IPS-NIHi7 (cell line): ENCODE results near the gene CDC42BPB.

ENCODE experiments used
- DNase-seq: peaks from one replicate; pipeline ENCODE4 v3.0.0; 2012; ENCODE audit warnings: mixed read lengths; ENCODE audit errors: extremely low spot score

CDC42BPB gene

DNA sequence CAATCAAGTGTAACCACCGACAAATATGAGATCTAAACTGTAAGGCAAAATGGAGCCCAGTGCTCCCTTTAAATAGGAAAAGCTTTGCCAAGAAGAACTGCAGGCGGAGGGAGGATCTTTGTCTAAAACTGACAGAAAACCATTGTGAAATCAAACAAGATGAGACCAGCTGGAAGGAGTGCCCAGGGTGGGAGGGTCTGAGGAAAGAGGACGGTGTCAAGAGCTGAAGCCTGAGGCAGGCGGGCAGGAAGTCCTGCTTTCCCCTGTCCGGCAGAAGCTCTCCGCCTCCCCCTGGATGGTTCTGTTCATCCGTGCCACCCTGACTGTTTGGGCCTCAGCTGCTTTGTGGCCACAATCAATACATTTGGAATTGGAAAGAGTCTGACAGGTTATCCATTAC, 37.5 kb downstream of the CDC42BPB start:
- DNase-seq: no peak

DNA sequence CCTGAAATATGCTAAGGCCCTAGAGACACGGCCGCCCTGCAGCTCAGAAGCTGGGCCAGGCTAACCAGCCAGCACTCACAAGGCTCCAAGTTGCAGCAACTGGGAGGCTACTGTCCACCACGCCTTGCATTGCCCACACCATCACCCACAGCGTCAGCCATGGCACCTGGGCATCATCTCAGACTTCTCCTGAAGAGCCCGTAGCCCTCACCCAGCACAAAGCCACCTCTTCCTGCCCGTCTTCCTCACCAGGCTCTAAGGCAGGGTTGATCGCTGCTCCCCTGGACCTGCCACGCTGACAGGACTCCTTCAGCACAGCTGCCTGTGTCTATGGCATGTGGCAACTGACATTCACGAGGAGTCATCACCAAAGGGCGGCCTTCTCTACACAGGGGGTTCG, 38.1 kb downstream of the CDC42BPB start:
- DNase-seq: no peak

DNA sequence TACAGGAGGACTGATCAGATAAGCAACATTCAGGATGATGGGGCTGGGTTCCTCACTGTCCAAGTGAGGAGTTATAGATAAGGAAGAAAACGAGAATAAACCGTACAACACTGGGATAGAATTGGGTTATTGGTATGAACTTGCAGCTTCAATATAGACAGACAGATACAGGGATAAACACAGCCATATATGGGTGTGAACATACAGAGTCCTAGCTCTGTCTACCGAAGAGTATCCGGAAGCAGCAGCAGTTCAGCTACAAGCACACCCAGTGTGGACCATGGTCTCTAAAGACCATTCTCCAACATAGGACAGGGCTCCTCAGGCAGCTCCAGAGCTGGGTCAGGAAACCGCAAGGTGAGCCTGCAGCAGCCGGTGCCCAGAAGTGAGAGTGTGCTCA, 40.8 kb downstream of the CDC42BPB start:
- no peak for DNase-seq

DNA sequence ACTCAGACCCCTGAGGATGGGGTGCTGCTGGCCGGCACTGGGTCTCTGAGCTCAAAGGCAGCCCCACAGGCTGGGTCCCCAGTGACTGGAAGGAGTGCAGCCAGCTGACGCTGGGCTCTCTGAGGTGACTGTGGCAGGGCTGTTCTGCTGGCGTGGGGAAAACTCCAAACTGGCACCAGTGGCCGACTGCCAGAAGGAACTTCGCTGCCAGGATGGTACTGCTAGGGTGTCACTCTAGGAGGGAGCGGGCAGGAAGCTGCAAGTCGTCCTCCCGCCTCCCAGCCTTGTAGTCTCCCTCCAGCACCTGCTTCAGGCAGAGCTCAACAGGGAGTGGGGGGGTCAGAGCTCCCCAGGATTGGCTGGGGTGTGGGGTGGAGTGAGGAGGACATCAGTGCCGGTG, 41.3 kb downstream of the CDC42BPB start:
- no peak for DNase-seq

DNA sequence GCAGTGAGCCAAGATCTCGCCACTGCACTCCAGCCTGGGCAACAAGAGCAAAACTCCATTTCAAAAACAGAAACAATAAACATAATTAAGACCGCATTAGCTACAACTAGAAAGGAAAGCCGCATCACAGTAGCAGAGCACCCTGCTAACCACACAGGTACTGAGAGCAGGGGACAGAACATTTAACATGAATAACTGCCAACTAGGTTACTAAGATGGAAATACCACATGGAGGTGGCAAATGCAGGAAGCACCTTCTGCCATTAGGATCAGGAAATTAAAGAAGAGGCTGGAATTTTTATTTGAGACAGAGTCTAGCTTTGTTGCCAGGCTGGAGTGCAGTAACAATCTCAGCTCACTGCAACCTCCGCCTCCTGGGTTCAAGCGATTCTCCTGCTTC, 41.9 kb downstream of the CDC42BPB start:
- DNase-seq: no peak

DNA sequence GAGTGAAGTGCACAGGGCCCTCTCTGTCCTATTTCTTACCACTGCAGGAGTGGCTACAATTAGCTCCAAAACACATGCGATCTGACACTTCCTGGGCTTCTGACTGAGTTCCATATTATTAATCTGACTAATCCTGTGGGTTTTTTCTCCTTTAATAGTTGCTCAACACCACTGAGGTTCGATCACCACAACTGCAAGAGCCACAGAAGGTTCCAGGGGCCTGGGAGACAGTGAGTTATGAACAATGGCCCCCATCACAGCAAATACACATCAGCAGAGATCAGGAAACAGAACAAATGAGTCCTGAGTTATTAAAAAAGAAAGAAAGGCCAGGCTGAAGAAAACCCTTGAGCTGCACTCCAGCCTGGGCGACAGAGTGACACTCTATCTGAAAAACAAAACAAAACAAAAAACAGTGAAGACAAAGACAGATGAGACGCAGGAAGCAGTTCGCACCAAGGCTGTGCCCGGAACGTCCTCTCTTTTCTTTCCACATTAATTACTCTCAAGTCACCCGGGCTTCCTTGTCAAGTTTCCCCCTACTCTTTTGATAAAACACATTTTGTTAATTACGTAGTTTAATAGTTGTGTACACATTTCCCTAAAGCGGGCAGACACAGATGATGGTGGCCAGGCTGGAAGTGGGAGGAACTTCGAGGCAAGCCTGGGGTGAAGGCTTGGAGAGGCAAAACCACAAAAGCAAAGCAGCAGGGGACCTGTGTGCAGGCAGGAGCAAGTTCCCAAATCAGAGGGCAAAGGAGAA, 42.7 kb downstream of the CDC42BPB start:
- DNase-seq: peak; percentile 48

DNA sequence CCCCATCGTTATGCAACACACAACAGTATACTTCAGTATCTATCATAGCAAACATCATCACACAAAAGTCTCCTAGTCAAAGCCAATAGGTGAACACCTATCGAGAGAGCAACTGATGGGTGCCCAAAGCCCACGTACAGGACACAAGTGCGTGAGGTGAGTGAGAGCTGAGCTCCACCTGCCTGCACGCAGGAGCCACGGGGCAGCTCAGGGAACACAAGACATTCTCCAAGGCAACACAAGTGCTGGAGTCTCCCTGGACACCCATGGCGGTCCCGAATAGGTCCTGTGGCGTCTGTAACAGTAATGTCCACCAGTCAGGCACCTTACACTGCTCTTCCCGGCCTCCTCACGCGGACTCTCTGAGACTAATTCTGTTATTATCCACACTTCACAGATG, 44.3 kb downstream of the CDC42BPB start:
- DNase-seq: no peak

DNA sequence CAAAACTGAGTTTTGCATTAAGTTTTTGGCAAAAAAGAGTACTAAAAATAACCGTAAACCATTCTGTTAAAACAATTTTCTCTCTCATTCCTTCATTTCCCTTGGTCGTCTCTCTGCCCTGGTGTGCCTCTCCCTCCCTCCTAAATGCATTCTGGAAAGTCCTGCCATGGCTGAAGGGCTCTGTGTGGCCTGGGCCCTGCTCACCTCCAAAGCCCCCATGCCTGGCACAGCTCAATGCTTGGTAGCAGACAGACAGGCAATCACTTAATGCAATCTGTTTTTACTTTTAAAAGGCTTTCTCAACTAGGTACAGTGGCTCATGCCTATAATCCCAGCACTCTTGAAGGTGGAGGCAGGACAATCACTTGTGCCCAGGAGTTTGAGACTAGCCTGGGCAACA, 47.8 kb downstream of the CDC42BPB start:
- no peak for DNase-seq

DNA sequence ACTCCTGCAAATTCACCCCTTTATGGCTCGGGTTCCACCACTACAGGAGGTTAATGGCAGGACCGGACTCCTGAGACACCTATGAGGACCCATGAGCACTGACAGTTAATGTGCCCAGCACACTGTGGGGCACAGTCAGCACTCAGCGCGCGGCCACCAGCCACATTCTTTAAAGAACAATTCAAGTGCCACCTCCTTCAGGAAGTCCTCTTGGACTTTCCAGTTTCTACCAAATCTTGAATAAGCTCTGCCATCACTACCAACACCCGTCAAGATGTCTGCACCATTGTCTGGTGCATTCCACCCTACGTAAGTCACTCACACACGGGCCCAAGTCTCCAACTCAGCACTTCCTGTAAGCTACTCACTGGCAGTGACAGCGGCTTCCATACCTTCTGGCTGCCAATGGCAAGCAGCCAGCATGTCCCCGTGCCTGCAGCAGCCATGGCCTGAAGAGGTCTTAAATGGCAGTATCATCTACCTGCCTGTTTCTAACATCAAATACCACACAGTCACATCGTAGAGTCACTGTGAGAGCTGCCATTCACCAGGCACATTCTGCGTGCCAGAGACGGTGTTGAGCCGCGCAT, 48.5 kb downstream of the CDC42BPB start:
- no peak for DNase-seq

DNA sequence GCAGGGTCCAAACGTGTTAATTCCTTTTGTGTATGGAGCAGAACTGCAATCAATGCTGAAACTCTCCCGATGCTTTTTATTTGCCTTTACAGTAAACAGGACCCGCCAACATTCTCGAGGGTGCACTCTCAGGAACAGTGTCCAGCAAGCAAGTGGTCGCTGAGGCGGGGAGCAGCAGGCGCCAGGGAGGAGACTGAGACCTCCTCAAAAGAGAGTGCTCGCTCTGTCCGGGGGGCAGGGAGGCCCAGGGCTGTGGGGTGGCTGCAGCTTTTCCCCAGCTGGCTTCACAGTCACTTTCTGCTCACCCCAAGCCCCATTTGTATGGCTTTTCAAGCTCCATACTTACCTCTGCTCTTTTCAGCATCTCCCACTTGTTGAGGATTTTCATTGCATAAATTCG, 49.2 kb downstream of the CDC42BPB start:
- DNase-seq: no peak

DNA sequence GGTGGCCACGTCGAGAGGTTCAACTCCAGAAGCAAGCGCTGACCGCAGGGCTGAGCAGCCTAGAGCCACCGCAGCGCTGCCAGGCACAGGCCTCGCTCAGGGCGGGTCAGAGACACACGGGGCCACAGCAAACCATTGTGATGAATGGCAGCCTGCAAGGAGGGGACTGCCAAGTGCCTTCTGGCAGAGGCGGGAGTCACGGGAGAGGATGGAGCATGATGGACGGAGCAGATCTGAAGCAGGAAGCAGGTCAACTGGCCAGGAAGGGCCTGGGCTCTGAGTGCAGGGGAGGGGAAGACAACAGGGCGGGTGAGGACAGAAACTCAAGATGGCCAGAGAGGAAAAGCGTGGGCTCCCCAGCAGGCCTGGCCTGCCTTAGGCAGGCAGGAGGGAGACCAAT, 49.8 kb downstream of the CDC42BPB start:
- DNase-seq: no peak

DNA sequence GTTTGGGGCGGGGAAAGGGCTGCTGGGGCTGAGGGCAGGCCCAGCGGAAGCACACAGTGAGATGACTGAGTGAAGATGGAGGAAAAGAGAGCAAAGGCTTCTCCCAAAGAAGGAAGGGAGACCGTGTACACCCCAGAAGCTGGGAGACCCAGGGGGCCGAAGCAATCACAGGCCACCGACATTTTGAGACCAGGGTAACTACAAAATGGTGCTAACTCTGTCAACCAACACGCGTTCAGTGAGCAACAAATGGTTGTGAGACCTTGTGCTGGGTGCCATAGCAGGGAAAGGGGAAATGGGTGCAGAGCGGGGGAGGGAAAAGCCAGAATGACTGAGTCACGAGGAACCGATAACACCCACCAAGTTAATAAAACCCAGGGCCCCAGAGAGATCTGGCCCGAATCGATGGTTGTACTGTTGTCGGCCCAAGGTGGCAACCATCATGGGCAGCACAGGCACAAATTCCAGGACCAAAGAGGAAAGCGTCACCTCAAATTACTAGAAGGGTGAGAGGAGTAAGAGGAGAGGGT, 50.3 kb downstream of the CDC42BPB start:
- no peak for DNase-seq

DNA sequence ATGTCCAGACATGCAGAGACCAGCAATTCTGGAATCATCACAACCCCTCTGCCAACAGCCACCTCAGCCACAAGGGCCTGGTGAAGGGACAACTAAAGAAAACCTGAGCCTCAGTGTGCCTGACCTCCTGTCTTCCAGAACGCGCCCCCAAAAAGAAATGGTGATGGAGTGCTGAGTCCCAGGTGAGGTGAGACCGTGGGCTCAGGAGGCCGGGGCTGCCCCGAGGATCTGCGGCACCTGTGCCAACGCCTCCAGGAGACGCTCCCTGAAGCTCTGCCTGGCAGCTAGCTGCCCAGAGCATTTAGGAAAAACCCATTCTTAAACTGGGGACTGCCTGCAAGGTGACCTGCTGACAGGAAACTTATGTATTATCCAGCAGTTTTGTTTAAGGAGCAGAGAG, 51.2 kb downstream of the CDC42BPB start:
- DNase-seq: no peak

DNA sequence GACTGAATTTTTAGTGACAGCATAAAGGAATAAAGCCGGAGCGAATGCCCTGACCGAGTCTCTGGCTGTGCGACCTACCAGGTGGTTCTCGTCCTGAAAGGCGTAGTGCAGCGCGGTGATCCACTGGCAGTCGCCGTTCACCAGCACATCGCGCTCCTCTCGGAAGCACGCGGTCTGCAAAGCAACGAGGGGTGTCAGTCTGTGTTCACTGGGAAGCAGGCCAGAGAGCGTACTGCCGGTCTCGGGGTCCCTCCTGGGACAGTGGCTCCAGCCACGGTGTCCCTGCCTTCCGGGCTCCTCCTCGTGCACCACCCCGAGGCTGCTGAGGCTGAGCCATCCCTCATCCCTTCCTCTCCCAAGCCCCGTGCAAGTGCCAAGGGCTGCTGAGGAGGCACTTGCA, 53.5 kb downstream of the CDC42BPB start:
- no peak for DNase-seq

DNA sequence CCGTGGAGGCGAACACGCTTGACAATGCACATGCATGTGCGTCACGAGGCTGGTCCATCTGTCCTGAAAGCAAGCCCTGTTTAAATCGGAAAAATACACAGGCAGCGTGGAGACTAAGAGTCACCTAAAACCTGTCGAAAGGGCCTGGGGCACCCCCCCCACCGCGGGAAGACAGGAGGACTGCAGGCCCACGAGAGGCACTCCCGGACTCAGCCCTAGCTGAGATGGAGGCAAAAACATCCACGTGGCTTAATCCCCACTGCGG, 54.1 kb downstream of the CDC42BPB start:
- DNase-seq: no peak

DNA sequence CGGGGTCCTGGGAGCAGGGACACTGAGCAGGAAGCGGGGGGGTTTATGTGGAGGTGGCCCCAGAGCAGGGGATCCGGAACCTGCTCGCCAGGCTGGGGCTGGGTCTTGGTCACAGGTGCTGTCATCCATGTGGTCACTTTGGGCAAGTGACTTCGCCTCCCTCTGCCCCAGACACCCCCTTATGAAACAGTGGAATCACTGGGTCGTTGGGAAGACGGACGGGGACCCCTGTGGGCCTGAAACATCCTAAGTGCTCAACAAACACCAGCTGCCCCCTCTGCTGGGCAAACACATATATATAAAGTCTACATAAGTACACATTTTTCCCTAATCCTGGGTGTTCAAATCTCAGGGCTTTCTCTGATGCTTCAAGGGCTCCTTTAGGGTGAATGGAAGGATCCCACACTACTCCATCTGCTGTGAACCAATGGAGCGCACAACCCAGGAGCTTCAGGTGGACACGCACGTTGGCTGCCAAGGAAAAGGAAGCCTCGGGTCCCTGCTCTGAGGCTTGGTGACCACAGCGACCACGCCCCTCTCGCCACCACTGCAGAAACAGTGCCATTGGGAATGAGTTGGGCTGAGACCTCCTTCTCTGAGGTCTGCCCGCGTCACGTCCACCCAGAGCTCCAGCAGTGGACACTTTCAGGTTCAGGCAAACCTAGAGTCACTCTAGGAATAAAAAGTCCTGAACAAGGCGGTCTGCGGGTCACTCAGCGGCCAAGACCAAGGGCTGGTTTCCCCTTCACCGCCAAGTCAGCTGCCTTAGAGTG, 54.6 kb downstream of the CDC42BPB start:
- DNase-seq: no peak

DNA sequence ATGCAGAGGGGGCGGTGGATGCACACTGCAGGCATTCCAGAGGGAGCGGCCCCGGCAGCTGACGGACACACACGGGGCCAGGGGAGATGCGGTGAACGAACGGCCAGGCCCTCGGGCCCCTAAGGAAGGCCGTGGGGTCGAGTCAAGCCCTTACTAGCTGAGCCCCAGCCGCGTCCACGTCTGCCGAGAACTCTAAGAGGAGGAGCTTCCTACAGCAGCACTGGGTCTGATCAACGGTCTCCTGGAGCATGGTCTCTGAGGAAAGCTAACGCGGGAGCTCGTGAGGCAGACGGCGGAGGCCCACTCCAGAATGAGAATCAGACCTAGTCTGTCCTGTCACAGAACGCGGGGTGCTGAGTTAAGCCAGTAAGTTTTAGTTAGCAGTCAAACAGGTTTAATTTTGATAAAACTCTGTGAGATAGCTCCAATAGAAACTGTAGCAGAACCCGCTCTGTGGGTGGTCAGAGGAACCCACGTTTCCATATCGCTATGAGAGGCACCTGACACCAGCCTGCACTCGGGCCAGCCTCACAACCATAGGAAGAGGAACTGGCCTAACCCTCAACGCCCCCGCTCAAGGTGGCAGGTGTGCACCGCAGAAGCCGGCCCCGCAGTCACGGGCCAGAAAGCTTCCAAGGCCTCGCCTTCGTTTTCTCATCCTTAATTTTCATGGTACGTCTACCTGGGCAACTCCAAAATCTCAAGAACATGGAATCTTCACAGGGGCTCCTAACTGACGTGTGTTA, 55.5 kb downstream of the CDC42BPB start:
- DNase-seq: no peak

DNA sequence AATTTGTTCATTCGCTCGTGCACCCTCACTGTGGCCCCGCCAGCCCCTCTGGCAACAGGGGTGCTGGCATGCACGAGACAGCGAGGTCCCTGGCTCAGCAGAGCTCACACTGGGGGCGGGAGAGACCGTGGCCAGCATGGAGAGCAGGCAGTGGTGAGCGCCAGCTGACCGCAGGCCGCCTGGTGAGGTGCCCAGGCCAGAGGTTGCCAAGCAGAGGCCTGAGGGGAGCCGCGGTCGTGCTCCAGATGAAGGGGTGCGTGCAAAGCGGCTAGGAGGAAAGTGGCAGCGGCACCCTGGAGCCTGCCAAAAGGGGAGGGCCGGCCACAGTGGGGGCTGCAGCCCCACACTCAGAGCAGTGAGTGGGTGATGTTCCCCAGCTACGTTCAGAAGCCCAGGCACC, 56.1 kb downstream of the CDC42BPB start:
- no peak for DNase-seq

DNA sequence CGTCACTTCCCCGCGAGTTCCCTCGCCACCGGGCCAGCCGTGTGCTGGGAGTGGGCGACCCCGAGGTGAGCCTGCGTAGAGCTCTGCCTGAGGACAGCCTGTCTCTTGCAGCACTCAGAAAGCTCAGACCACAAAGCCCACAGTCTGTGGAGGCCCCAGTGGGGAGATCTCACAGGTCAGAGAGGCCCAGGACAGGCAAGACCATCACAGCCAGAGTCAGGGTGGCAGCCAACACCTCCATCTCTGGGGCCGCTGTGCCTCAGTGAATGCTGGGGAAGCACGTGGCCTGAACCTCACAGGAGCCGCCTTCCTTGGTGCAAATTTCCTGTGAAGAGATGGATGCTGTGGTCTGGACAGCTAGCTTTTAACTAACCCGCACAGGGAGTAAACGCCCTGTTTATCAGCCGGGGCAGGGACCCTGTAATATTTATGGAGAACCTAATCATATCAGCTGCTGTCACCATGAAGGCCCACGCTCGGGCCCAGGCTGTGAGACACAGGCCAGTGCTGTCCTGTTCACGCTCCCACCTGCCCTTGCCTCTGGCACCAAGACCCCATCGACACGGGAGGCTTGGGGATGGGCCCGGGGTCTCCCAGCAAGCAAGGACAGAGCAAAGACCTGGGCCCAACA, 56.9 kb downstream of the CDC42BPB start:
- DNase-seq: no peak

DNA sequence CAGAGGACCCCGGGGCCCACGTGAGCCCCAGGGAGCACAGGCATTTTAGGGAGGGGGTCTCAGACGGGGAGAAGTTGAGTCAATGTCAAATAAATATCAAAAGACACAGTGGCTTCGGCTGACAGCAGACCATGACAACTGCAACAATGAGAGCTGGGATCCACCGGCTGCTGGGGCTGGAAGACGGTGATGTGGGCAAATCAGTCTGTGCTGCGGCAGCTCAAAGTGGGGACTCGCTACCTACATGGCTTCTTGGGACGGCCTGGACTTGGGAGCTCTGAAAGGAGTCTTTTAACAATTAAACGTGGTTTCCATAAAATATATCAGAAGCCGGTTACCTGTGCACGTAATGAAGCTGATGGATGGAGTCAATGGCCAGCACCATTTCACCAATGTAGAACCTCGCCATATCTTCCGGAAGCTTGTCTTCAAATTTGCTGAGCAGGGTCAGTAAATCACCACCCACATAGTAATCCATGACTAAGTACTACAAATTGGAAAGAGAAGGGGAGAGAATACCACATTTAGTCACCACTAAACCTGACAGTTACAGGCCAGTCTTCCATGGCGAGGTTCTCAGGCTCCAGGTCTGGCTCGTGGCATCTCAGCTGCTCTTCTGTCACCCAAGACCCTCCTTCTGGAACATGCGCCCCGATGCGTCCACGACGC, 58.0 kb downstream of the CDC42BPB start:
- no peak for DNase-seq

DNA sequence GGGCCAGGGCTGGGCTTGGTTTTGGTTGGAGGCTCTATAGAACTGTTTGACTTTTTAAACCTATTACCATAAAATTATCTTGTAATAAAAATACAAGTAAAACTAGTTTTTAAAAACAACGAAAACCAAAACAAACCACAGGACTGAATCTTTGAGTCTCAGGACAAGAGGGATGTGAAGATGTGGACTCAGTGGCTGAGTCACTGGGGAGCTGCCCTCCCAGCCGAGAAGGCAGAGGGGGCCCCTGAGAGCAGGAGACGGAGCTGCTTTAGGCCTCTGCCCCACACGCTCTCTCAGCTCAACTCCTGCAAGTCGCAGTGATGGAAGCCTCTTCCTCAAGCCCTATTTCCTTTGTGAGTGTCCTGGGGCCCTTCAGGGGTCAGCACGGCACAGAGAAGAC, 59.0 kb downstream of the CDC42BPB start:
- DNase-seq: no peak
